Measurements from ENCODE around the gene FANCC. TPM values are rescaled to one million over a fixed set of nuclear protein-coding genes. Genes with fewer than 3 reads are reported as not detected.

The FANCC gene
- total and polyA plus RNA-seq, 2 of the 4 experiments (the other 2 are of a cell fraction): 4.7 to 6.3 TPM

DNA sequence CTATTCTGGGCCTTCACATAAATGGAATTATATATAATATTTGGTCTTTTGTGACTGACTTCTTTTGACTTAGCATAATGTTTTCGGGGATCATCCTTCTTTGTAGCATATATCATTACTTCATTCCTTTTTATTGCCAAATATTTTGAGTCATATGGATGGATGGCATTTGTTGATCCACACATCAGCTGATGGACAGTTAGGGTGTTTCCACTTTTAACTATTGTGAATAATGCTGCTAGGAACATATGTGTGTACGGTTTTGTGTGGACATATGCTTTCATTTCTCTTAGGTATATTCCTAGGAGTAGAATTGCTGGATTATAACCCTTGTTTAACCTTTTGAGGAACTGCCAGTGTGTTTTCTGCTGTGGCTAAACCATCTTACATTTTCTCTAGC, 249.6 kb downstream of the FANCC start:
- DNase-seq (no peak), ATAC-seq (ENCODE audit: low read depth) (no peak)
- ChIA-PET CTCF (no interaction called here), POLR2A (ENCODE audit: unreplicated experiment) (no interaction called here)
- Histone ChIP-seq H3K18ac (ENCODE audit: low read depth, low read length) (no peak overlapping the region), H3K4ac (ENCODE audit: low read depth, low read length) (no peak overlapping the region), H4K5ac (ENCODE audit: low read depth, low read length) (no peak overlapping the region), H3K79me1 (ENCODE audit: low read depth in 1 of 2, low read length in 2 of 2) (peaks cover 17 to 86% of the 10 kb centered on the region in 2 experiments), H3K4me2 (ENCODE audit: low read depth, low read length) (no peak overlapping the region), H3K4me3 (ENCODE audit: insufficient read depth, low read depth, low read length) (no peak overlapping the region), H2BK20ac (ENCODE audit: low read depth, low read length) (no peak overlapping the region), H3K9me1 (ENCODE audit: insufficient read depth, low read length) (peaks cover 30% of the 10 kb centered on the region), H3K9ac (ENCODE audit: low read depth, low read length) (no peak overlapping the region), H2BK15ac (ENCODE audit: low read depth, low read length) (no peak overlapping the region), H2AK9ac (replicated peaks; ENCODE audit: low read depth, low read length, poor library complexity) (no peak overlapping the region), H3K4me1 (ENCODE audit: control insufficient read depth, insufficient read depth, low read length) (peaks cover 21% of the 10 kb centered on the region), H4K91ac (ENCODE audit: insufficient read depth, low read depth, low read length) (no peak overlapping the region), H3K9me3 (ENCODE audit: control insufficient read depth, insufficient read depth, low read length) (no peaks in the 10 kb centered on the region), H2AK5ac (ENCODE audit: low read depth, low read length) (no peak overlapping the region), H2BK120ac (ENCODE audit: low read depth, low read length) (no peak overlapping the region), H2BK5ac (ENCODE audit: low read depth, low read length, poor library complexity, severe bottlenecking) (no peak overlapping the region), H3K27ac (ENCODE audit: insufficient read depth, low read length) (no peak overlapping the region), H4K20me1 (ENCODE audit: insufficient read depth, low read length) (peaks cover 76% of the 10 kb centered on the region), H3K14ac (replicated peaks; ENCODE audit: low read depth, low read length) (no peak overlapping the region), H4K8ac (ENCODE audit: low read depth in 2 of 2, low read length in 2 of 2) (no peak overlapping the region), H2AFZ (replicated peaks; ENCODE audit: low read length, poor library complexity) (no peak overlapping the region), H3K56ac (ENCODE audit: extremely low read depth, insufficient read depth, low read length) (no peak overlapping the region), H3K27me3 (ENCODE audit: control insufficient read depth, insufficient read depth, low read length) (no peaks in the 10 kb centered on the region), H3K23ac (ENCODE audit: low read depth, low read length) (no peak overlapping the region), H3K36me3 (ENCODE audit: control insufficient read depth, insufficient read depth, low read length) (peaks cover 53% of the 10 kb centered on the region)
- TF ChIP-seq RFX5 (IDR thresholded peaks at IDR 0.05; ENCODE audit: low read depth, low read length): no peak
- TF ChIP-seq MAFK (IDR thresholded peaks at IDR 0.05; ENCODE audit: low read depth, low read length): no peak
- peak; percentile 33; the same call in 1 of the 2 replicates for TF ChIP-seq CEBPB (IDR thresholded peaks at IDR 0.05; ENCODE audit: low read depth, low read length)
- WGBS, 2 experiments (ENCODE audit: extremely low coverage in 2 of 2, insufficient read length in 1 of 2): no CpG with 5 or more reads among the region's 2 CpGs
- in situ Hi-C loops (cut with MboI; ENCODE audit: low sequenced_read_pairs): no loop called here
- intact Hi-C loops (cut with micrococcal nuclease): no loop called here
- no TSS peak for BruUV-seq (replicated peaks)
- dilution Hi-C loops (cut with HindIII; ENCODE audit: low sequenced_read_pairs, unreplicated experiment): no loop called here

Measured in IMR-90 (cell line).